GM23338 (cell line): ENCODE data around the gene RANGAP1. TPM values are rescaled to one million over a fixed set of nuclear protein-coding genes. Genes with fewer than 3 reads are reported as not detected.

Experiments
- ATAC-seq: fragments of 200-7000 bp; cut with Tn5 transposase; 3 replicates; pipeline ENCODE4 v1.9.1; 2020
- DNase-seq: peaks from one replicate; pipeline ENCODE4 v3.0.0-alpha.2; 2015; ENCODE audit warnings: low spot score
- H2AFZ ChIP-seq: fragments of 200-600 bp; sonication (generic); 2 replicates; pipeline ENCODE4 v1.8.0; 2016; ENCODE audit warnings: antibody characterized with exemption, mild to moderate bottlenecking, moderate library complexity
- H3F3A ChIP-seq: fragments of 200-600 bp; sonication (generic); replicated peaks from 2 replicates; pipeline ENCODE4 v1.8.0; 2017; ENCODE audit warnings: antibody characterized with exemption, mixed run types, low read depth
- H3K27ac ChIP-seq: fragments of 200-600 bp; sonication (generic); 2 replicates; pipeline ENCODE4 v1.6.1; 2016; ENCODE audit warnings: low read depth
- H3K27me3 ChIP-seq: fragments of 200-600 bp; sonication (generic); 2 replicates; pipeline ENCODE4 v1.8.0; 2016; ENCODE audit warnings: mild to moderate bottlenecking, mixed run types, moderate library complexity; ENCODE audit not compliant: insufficient read depth
- H3K36me3 ChIP-seq: fragments of 200-600 bp; sonication (generic); 2 replicates; pipeline ENCODE4 v1.8.0; 2016; ENCODE audit warnings: mild to moderate bottlenecking; ENCODE audit not compliant: insufficient read depth
- H3K4me1 ChIP-seq: fragments of 200-600 bp; sonication (generic); 2 replicates; pipeline ENCODE4 v1.8.0; 2016; ENCODE audit warnings: mild to moderate bottlenecking, moderate library complexity; ENCODE audit not compliant: insufficient read depth
- H3K4me2 ChIP-seq: fragments of 200-600 bp; sonication (generic); 2 replicates; pipeline ENCODE4 v1.7.1; 2017; ENCODE audit warnings: mixed run types
- H3K4me3 ChIP-seq: fragments of 200-600 bp; sonication (generic); 2 replicates; pipeline ENCODE4 v1.6.1; 2016; ENCODE audit warnings: mixed run types
- H3K79me2 ChIP-seq: fragments of 200-600 bp; sonication (generic); replicated peaks from 2 replicates; pipeline ENCODE4 v1.8.0; 2017; ENCODE audit warnings: mild to moderate bottlenecking; ENCODE audit not compliant: insufficient read depth
- H3K9me2 ChIP-seq: fragments of 200-600 bp; sonication (generic); 2 replicates; pipeline ENCODE4 v1.8.0; 2017; ENCODE audit not compliant: insufficient read depth
- H4K20me1 ChIP-seq: fragments of 200-600 bp; sonication (generic); replicated peaks from 2 replicates; pipeline ENCODE4 v1.8.0; 2017; ENCODE audit warnings: mild to moderate bottlenecking; ENCODE audit not compliant: insufficient read depth
- H3K27ac Mint-ChIP-seq: 2 replicates; pipeline ENCODE4 v1.8.0; 2020; ENCODE audit warnings: inconsistent platforms, mild to moderate bottlenecking, moderate library complexity, mixed read lengths
- H3K27me3 Mint-ChIP-seq: 3 replicates; pipeline ENCODE4 v1.8.0; 2022; ENCODE audit warnings: low read depth, mild to moderate bottlenecking, moderate library complexity, mixed read lengths, inconsistent platforms; ENCODE audit not compliant: insufficient read depth, poor library complexity
- H3K36me3 Mint-ChIP-seq: 3 replicates; pipeline ENCODE4 v1.8.0; 2021; ENCODE audit warnings: low read depth, mild to moderate bottlenecking, inconsistent platforms, moderate library complexity, mixed read lengths
- H3K4me1 Mint-ChIP-seq: 3 replicates; pipeline ENCODE4 v1.8.0; 2020; ENCODE audit warnings: mild to moderate bottlenecking, inconsistent platforms, mixed read lengths
- H3K4me3 Mint-ChIP-seq: 3 replicates; pipeline ENCODE4 v1.8.0; 2021; ENCODE audit warnings: moderate library complexity, mild to moderate bottlenecking, inconsistent platforms, mixed read lengths
- H3K9me3 Mint-ChIP-seq: 3 replicates; pipeline ENCODE4 v1.8.0; 2020; ENCODE audit warnings: moderate library complexity, mild to moderate bottlenecking, inconsistent platforms, mixed read lengths
- CREB1 ChIP-seq: fragments of 250-450 bp; sonication (Bioruptor Pico); IDR thresholded peaks from 2 replicates; pipeline ENCODE4 v1.5.0; 2020; ENCODE audit warnings: low read depth, mild to moderate bottlenecking, moderate library complexity
- EZH2 ChIP-seq: fragments of 200-600 bp; sonication (generic); IDR thresholded peaks from one replicate; pipeline ENCODE4 v1.8.0; 2017; ENCODE audit warnings: antibody characterized with exemption, mild to moderate bottlenecking, low read depth; ENCODE audit not compliant: unreplicated experiment
- EZH2phosphoT487 ChIP-seq: fragments of 200-600 bp; sonication (generic); IDR thresholded peaks from one replicate; pipeline ENCODE4 v1.8.1; 2018; ENCODE audit warnings: antibody characterized with exemption; ENCODE audit not compliant: unreplicated experiment
- JUNB ChIP-seq: IDR thresholded peaks from one replicate; pipeline ENCODE4 v1.6.1; 2016; ENCODE audit warnings: antibody characterized with exemption; ENCODE audit not compliant: unreplicated experiment
- NANOG ChIP-seq: IDR thresholded peaks from 2 replicates; pipeline ENCODE4 v1.6.1; 2016; ENCODE audit warnings: antibody characterized with exemption, borderline replicate concordance
- POLR2AphosphoS5 ChIP-seq: IDR thresholded peaks from 2 replicates; pipeline ENCODE4 v1.6.1; 2016; ENCODE audit warnings: antibody characterized with exemption, low read depth
- STAT1 ChIP-seq: IDR thresholded peaks from one replicate; pipeline ENCODE4 v1.6.1; 2016; ENCODE audit warnings: antibody characterized with exemption; ENCODE audit not compliant: unreplicated experiment
- ZNF114 ChIP-seq: fragments of 250-450 bp; sonication (Bioruptor Pico); IDR thresholded peaks from 2 replicates; pipeline ENCODE4 v1.5.0; 2020; ENCODE audit warnings: mild to moderate bottlenecking, moderate library complexity
- ZNF331 ChIP-seq: fragments of 250-450 bp; sonication (Bioruptor Pico); IDR thresholded peaks from 2 replicates; pipeline ENCODE4 v1.5.0; 2020; ENCODE audit warnings: low read depth, mild to moderate bottlenecking, moderate library complexity
- polyA plus RNA-seq: library from polyadenylated mRNA; unstranded; fragments of >200 nt; fragmentation: Nextera tagmentation; extraction: Ambion mirVana; gene quantifications from 2 replicates; pipeline ENCODE4 v1.2.1, GENCODE V29; 2016
- total RNA-seq: library from RNA; depleted of rRNA; stranded (reverse); fragments of >200 nt; shearing (Covaris generic); gene quantifications from 2 replicates; pipeline ENCODE4 v1.2.3, GENCODE V29; 2014
- TF ChIP-seq, protein P1 (sequence below): fragments of 250-450 bp; sonication (Bioruptor Pico); IDR thresholded peaks from 2 replicates; pipeline ENCODE4 v1.5.0; 2020; ENCODE audit warnings: mild to moderate bottlenecking, moderate library complexity
- TF ChIP-seq, protein P2 (sequence below): IDR thresholded peaks from one replicate; pipeline ENCODE4 v1.6.1; 2018; ENCODE audit warnings: antibody characterized with exemption; ENCODE audit not compliant: unreplicated experiment
- TF ChIP-seq, protein P3 (sequence below): IDR thresholded peaks from 2 replicates; pipeline ENCODE4 v1.6.1; 2016; ENCODE audit warnings: antibody characterized with exemption
- TF ChIP-seq, protein P4 (sequence below), 2 experiments: fragments of 200-600 bp in 1 of 2; sonication (generic) in 1 of 2; conservative IDR thresholded peaks; 2 replicates each; pipeline versions ENCODE4 v1.5.1 to v1.6.1; 2016 to 2017; ENCODE audit warnings: antibody characterized with exemption in 2 of 2, low read depth in 2 of 2, mild to moderate bottlenecking in 2 of 2, moderate library complexity in 1 of 2

The RANGAP1 gene
- total and polyA plus RNA-seq, 2 experiments from 2014 or later = 54.7 to 141 TPM

DNA sequence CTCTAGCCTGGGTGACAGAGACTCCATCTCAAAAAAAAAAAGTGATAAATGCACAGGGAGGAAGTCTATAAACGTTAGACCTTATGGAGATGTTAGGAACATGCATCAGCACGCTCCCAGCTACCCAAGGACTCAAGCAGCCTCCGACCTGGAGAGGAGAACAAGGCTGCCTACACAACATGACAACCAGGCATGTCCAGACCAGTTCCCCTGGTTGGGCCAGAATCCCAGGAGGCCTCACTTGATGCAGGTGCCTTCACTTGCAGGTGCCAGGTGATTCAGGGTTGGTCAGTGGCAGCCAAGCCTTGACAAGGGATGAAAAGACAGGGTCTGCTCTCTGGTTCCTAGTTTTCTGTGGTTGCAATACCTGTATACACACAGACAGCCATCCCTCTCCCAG, 5.9 kb downstream of the RANGAP1 start:
- H3K36me3 Mint-ChIP-seq = peaks cover 89% of the 10 kb centered on the region
- Histone ChIP-seq H3K4me1 (peaks cover 8% of the 10 kb centered on the region), H3K36me3 (peaks cover 79% of the 10 kb centered on the region), H3K27ac (peak overlapping the region; percentile 78; the same call in 1 of the 2 replicates), H3K9me2 (no peaks in the 10 kb centered on the region), H3K4me2 (no peak overlapping the region), H2AFZ (no peak overlapping the region), H3K27me3 (no peaks in the 10 kb centered on the region), H4K20me1 (peaks cover 59% of the 10 kb centered on the region), H3K79me2 (peaks cover 66% of the 10 kb centered on the region), H3F3A (peaks cover 21% of the 10 kb centered on the region), H3K4me3 (no peak overlapping the region)
- ATAC-seq = no peak
- no peaks in the 10 kb centered on the region for H3K27me3 Mint-ChIP-seq
- no peak overlapping the region for H3K27ac Mint-ChIP-seq
- no peaks in the 10 kb centered on the region for H3K9me3 Mint-ChIP-seq
- TF ChIP-seq, protein P1, sequence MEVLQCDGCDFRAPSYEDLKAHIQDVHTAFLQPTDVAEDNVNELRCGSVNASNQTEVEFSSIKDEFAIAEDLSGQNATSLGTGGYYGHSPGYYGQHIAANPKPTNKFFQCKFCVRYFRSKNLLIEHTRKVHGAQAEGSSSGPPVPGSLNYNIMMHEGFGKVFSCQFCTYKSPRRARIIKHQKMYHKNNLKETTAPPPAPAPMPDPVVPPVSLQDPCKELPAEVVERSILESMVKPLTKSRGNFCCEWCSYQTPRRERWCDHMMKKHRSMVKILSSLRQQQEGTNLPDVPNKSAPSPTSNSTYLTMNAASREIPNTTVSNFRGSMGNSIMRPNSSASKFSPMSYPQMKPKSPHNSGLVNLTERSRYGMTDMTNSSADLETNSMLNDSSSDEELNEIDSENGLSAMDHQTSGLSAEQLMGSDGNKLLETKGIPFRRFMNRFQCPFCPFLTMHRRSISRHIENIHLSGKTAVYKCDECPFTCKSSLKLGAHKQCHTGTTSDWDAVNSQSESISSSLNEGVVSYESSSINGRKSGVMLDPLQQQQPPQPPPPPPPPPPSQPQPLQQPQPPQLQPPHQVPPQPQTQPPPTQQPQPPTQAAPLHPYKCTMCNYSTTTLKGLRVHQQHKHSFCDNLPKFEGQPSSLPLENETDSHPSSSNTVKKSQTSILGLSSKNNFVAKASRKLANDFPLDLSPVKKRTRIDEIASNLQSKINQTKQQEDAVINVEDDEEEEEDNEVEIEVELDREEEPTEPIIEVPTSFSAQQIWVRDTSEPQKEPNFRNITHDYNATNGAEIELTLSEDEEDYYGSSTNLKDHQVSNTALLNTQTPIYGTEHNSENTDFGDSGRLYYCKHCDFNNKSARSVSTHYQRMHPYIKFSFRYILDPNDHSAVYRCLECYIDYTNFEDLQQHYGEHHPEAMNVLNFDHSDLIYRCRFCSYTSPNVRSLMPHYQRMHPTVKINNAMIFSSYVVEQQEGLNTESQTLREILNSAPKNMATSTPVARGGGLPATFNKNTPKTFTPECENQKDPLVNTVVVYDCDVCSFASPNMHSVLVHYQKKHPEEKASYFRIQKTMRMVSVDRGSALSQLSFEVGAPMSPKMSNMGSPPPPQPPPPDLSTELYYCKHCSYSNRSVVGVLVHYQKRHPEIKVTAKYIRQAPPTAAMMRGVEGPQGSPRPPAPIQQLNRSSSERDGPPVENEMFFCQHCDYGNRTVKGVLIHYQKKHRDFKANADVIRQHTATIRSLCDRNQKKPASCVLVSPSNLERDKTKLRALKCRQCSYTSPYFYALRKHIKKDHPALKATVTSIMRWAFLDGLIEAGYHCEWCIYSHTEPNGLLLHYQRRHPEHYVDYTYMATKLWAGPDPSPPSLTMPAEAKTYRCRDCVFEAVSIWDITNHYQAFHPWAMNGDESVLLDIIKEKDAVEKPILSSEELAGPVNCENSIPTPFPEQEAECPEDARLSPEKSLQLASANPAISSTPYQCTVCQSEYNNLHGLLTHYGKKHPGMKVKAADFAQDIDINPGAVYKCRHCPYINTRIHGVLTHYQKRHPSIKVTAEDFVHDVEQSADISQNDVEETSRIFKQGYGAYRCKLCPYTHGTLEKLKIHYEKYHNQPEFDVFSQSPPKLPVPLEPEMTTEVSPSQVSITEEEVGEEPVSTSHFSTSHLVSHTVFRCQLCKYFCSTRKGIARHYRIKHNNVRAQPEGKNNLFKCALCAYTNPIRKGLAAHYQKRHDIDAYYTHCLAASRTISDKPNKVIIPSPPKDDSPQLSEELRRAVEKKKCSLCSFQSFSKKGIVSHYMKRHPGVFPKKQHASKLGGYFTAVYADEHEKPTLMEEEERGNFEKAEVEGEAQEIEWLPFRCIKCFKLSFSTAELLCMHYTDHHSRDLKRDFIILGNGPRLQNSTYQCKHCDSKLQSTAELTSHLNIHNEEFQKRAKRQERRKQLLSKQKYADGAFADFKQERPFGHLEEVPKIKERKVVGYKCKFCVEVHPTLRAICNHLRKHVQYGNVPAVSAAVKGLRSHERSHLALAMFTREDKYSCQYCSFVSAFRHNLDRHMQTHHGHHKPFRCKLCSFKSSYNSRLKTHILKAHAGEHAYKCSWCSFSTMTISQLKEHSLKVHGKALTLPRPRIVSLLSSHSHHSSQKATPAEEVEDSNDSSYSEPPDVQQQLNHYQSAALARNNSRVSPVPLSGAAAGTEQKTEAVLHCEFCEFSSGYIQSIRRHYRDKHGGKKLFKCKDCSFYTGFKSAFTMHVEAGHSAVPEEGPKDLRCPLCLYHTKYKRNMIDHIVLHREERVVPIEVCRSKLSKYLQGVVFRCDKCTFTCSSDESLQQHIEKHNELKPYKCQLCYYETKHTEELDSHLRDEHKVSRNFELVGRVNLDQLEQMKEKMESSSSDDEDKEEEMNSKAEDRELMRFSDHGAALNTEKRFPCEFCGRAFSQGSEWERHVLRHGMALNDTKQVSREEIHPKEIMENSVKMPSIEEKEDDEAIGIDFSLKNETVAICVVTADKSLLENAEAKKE = no peak
- no peak for TF ChIP-seq EZH2
- no peak for TF ChIP-seq JUNB
- TF ChIP-seq, protein P2, sequence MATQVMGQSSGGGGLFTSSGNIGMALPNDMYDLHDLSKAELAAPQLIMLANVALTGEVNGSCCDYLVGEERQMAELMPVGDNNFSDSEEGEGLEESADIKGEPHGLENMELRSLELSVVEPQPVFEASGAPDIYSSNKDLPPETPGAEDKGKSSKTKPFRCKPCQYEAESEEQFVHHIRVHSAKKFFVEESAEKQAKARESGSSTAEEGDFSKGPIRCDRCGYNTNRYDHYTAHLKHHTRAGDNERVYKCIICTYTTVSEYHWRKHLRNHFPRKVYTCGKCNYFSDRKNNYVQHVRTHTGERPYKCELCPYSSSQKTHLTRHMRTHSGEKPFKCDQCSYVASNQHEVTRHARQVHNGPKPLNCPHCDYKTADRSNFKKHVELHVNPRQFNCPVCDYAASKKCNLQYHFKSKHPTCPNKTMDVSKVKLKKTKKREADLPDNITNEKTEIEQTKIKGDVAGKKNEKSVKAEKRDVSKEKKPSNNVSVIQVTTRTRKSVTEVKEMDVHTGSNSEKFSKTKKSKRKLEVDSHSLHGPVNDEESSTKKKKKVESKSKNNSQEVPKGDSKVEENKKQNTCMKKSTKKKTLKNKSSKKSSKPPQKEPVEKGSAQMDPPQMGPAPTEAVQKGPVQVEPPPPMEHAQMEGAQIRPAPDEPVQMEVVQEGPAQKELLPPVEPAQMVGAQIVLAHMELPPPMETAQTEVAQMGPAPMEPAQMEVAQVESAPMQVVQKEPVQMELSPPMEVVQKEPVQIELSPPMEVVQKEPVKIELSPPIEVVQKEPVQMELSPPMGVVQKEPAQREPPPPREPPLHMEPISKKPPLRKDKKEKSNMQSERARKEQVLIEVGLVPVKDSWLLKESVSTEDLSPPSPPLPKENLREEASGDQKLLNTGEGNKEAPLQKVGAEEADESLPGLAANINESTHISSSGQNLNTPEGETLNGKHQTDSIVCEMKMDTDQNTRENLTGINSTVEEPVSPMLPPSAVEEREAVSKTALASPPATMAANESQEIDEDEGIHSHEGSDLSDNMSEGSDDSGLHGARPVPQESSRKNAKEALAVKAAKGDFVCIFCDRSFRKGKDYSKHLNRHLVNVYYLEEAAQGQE = no peak
- TF ChIP-seq, protein P3, sequence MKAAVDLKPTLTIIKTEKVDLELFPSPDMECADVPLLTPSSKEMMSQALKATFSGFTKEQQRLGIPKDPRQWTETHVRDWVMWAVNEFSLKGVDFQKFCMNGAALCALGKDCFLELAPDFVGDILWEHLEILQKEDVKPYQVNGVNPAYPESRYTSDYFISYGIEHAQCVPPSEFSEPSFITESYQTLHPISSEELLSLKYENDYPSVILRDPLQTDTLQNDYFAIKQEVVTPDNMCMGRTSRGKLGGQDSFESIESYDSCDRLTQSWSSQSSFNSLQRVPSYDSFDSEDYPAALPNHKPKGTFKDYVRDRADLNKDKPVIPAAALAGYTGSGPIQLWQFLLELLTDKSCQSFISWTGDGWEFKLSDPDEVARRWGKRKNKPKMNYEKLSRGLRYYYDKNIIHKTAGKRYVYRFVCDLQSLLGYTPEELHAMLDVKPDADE = no peak
- TF ChIP-seq, protein P4, sequence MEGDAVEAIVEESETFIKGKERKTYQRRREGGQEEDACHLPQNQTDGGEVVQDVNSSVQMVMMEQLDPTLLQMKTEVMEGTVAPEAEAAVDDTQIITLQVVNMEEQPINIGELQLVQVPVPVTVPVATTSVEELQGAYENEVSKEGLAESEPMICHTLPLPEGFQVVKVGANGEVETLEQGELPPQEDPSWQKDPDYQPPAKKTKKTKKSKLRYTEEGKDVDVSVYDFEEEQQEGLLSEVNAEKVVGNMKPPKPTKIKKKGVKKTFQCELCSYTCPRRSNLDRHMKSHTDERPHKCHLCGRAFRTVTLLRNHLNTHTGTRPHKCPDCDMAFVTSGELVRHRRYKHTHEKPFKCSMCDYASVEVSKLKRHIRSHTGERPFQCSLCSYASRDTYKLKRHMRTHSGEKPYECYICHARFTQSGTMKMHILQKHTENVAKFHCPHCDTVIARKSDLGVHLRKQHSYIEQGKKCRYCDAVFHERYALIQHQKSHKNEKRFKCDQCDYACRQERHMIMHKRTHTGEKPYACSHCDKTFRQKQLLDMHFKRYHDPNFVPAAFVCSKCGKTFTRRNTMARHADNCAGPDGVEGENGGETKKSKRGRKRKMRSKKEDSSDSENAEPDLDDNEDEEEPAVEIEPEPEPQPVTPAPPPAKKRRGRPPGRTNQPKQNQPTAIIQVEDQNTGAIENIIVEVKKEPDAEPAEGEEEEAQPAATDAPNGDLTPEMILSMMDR (conservative IDR thresholded peaks at IDR 0.05; ENCODE audit: low read depth in 2 of 2) = no peak
- no peak for TF ChIP-seq NANOG
- TF ChIP-seq ZNF114 = no peak
- no peak for TF ChIP-seq POLR2AphosphoS5
- no peak for TF ChIP-seq CREB1 (CRISPR knock-in tag)
- TF ChIP-seq ZNF331 (CRISPR knock-in tag) = no peak
- TF ChIP-seq EZH2phosphoT487 = no peak
- no peak for TF ChIP-seq STAT1
- DNase-seq = no peak
- H3K4me1 Mint-ChIP-seq = peaks cover 15% of the 10 kb centered on the region
- H3K4me3 Mint-ChIP-seq = no peak overlapping the region
